GM19238 (cell line): ENCODE results near the gene ATXN7L1.

Source experiments
- DNase-seq: peaks from one replicate; pipeline ENCODE4 v3.0.0; 2011; ENCODE audit warnings: low spot score; ENCODE audit not compliant: insufficient read length

The ATXN7L1 gene

DNA sequence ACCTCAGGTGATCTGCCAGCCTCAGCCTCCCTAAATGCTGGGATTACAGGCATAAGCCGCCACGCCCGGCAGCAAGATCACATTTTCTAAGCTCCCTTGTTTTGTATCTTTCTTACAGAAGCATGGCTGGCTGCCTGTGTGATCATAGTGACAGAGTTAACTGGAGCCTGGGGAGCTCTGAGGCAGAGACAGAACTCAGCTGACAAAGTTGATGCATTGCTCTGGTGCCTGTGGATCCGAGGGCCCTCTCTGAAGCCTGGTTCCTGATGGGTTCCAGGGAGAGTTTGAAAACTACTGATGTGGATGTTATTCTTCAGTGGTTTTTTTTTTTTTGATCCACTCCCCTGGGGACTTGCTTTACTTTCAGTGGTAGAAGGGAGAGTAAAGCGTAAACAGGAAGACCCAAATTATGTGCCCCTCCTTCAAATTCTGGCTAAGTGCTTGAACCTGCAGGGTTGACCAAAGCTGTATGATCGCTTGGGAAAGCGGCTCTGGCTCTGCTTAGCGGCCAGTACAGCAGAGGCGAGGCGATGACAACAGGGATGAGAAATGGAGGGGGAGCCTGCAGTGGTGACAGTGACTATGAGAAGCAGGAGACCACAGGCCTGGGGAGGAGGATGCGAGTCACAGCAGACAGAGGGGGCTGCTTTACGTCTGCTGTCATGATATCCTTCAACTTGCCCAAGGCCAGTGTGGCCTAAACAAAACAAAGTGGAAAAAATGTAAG, 288.3 kb downstream of the ATXN7L1 start:
- no peak for DNase-seq

DNA sequence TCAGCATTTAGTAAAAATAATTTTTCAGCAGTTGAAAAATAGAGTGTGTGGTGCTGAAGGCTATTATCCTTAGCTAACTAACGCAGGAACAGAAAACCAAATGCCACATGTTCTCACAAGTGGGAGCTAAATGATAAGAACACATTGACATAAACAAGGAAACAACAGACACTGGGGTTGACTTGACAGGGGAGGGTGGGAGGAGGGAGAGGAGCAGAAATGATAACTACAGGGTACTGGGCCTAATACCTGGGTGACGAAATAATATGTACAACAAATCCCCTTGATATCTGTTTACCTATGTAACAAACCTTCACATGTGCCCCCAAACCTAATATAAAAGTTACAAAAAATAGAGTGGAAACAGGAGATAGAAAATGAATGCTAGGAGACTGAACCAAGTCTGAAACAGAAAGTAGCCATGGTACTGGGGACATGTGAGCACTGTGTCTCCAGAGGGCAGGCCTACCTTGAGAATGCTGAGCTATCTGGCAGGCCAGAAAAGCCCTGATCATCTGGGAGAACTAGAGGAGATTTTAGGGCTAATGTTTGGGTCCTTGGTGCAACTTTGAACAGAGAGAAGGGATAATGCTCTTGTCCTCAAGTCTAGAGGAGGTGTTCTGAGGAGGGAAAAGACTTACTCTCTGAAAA, 290.4 kb downstream of the ATXN7L1 start:
- DNase-seq: no peak

DNA sequence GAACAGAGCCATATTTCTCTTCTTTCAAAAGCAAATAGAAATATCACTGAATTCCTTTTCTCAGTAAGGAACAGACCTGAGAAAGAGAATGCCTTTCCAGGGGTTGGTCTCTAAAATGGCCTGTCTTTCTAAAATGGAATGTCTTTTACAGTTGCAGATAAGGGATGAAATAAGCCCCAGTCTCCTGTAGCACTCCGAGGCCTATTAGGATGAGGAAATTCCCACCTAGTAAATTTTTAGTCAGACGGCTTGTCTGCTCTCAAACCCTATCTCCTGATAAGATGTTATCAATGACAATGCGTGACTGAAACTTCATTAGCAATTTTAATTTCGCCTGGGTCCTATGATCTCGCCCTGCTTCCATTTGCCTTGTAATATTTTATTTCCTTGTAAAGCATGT, 292.2 kb downstream of the ATXN7L1 start:
- DNase-seq: no peak

- no peak for DNase-seq
Measured at GRCh38 chr7:105583061-105583460, 293.3 kb downstream of the ATXN7L1 start.

DNA sequence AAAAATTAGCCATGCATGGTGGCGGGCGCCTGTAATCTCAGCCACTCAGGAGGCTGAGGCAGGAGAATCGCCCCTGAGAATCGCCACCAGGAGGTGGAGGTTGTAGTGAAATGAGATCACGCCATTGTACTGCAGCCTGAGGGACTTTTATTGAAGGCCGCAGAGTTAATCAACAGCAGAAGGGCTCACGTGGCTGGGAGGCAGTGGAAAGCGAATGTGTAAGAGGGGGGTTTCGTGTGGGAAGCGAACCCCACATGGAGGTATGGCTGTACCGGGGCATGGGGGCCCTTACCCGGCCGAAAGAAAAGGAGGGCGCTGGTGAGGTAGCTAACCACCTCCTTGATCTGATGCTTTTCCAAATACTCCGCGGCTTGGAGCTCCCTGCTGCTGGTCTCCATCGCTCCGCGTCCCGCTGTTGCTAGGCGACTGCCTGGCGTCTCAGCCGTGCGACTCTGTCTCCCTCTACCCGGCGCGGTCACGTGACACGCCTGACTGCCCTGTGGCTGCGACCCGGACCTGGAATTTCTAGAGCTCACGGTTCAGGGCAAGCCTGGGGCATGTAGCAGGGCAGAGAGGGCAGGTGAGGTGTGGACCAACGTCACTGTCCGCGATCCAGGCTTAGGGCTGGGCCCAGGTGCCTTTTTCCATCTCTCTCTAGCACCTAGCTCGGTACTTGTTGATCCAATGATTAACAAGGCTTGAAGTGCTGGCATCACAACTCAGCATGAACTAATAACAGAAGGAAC, 295.2 kb downstream of the ATXN7L1 start, which contains the start of gene EFCAB10:
EFCAB10 (minus strand) TSS at position 428 of the 746 bp plus-strand sequence; CDS start at position 398, 30 bp downstream.
- DNase-seq: peak; percentile 66

- no peak for DNase-seq
Measured at GRCh38 chr7:105580022-105580740, 296.2 kb downstream of the ATXN7L1 start.

DNA sequence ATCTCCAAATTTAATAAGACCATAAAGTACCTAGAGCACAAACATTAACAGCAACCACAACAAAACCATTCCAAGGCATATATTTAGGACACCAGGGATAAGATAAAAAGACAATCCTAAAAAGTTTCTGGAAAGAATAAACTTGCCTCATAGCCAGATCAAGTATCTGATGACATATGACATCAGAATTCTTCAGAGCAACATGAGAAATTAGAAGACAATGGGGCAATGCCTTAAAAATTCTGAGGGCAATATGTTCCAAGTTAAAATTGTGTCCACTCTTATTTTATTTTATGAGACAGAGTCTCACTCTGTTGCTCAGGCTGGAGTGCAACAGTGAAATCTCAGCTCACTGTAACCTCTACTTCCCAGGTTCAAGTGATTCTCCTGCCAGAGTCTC, 297.9 kb downstream of the ATXN7L1 start:
- no peak for DNase-seq

- no peak for DNase-seq
Measured at GRCh38 chr7:105577251-105577650, 299.1 kb downstream of the ATXN7L1 start.

DNA sequence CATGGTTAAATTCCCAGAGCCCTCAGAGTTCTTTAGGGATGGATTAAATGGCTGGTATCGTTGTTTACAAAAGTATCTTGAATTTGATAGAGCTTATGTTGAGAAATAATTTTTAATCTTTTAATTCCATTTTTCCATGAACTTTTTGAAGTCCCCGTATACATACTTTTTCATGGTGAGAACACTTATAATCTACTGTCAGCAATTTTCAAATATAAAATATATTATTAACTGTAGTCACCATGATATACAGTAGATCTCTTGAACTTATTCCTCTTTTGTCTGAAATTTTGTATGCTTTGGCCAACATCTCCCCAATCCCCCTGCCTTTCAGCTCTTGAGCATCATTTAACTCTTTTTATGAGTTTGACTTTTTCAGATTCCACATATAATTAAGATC, 304.5 kb downstream of the ATXN7L1 start:
- DNase-seq: no peak

DNA sequence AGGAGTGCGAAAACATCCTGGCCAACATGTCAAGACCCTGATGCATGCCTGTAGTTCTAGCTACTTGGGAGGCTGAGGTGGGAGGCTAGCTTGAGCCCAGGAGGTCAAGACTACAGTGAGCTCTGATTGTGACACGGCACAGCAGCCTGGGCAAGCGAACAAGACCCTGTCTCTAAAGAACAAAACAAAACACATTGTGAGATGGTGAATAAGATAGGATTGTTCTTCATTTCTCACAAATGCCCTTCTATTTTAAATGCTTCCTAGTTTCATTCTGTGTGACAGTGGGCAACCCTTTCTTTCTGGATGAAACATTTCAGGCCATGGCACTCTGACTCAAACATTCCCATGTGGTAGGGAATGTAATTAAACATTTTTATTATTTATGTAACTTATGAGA, 308.6 kb downstream of the ATXN7L1 start:
- DNase-seq: no peak

GRCh38 chr7:105567024-105567423, 309.4 kb downstream of the ATXN7L1 start:
- no peak for DNase-seq

DNA sequence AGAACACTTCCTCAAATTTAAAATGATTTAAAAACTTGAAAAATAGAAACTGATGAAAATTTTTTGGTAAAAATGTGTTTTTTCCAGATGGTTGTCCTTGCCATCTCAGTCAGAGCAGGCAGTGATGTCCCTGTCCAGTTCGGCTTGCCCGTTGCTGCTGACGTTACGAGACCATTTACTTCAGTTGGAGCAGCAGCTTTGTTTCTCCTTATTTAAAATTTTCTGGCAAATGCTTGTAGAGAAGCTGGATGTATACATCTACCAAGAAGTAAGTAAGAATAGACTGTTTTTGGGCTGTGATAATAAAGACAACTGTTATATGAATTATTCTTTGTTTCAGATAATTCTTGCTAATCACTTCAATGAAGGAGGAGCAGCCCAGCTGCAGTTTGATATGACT, 311.2 kb downstream of the ATXN7L1 start:
- no peak for DNase-seq

DNA sequence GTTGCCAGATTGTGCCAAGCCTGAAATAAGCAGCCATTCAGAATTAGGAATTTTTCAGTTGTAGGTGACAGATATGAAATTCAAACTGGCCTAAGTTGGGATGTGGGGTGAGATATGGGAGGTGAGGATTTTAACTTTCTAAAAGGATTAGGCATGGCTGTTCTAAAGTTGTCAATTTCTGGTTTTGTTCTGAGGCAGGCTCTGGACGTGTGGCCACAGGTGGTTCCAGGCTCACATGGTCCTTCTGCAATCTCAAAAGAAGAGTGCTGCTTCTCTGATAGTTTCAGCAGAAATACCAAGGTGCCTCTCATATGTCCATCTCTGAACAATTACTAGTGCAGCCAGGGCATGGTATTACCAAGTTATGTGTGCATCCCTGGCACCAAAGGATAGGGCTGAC, 316.5 kb downstream of the ATXN7L1 start:
- no peak for DNase-seq
